GM18873 (cell line): ENCODE data around the gene ARL13A.

Source experiments
- ATAC-seq: cut with Tn5 transposase; IDR thresholded peaks from one replicate; pipeline ENCODE4 v1.9.1; 2021; ENCODE audit warnings: mild to moderate bottlenecking, moderate library complexity, moderate number of reproducible peaks; ENCODE audit not compliant: unreplicated experiment, low FRiP score

ARL13A gene

DNA sequence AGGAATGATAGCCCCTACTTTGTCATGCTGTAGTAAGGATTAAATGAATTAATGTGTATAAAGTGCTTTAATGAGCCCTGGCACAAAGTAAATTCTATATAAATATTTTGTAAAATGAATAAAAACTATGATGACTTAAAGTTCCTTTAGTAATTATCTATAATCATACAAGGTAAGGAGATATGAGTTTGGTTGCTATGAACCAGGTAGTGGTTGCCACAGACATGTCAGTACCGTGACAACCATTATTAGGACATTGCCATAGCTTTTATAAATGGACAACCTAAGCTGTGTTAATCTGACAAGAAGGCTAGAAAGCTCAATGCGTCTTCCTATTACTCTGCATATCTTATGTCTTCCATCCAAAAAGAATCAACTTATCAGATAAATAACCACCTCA is at the start of gene ARL13A:
Gene ARL13A, plus strand, starts transcription at position 301 of the 400 bp plus-strand sequence. CDS start 3,982 bp downstream, outside the sequence.
- ATAC-seq, result no peak

DNA sequence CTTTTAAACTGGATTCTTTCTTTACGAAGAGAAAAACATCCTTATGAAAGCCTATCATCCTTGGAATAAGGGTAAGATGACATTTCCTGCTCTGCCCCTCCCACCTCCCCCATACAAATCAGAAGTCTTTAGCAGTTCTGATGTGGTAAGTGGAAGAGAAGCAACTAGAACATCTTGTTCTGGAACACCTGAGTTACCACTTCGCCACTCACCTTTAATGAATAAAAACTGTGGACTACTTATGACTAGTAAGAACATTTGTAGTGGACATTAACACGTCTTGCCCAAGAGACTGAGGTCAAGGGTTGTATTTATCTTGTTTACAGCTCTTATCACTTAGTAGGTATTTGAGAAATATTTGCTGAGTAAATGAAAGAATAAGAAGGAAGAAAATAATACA is 45.1 kb upstream of the ARL13A start:
- ATAC-seq, result no peak

- no peak for ATAC-seq
These were observed 43.1 kb upstream of the ARL13A start for GRCh38 chrX:100926453-100926852.

GRCh38 chrX:100928660-100929613 is 40.6 kb upstream of the ARL13A start, which contains the start of gene XKRX:
TSS of gene XKRX (minus strand) at chrX:100928917. CDS start at chrX:100928304, 613 bp downstream.
- ATAC-seq, result no peak

DNA sequence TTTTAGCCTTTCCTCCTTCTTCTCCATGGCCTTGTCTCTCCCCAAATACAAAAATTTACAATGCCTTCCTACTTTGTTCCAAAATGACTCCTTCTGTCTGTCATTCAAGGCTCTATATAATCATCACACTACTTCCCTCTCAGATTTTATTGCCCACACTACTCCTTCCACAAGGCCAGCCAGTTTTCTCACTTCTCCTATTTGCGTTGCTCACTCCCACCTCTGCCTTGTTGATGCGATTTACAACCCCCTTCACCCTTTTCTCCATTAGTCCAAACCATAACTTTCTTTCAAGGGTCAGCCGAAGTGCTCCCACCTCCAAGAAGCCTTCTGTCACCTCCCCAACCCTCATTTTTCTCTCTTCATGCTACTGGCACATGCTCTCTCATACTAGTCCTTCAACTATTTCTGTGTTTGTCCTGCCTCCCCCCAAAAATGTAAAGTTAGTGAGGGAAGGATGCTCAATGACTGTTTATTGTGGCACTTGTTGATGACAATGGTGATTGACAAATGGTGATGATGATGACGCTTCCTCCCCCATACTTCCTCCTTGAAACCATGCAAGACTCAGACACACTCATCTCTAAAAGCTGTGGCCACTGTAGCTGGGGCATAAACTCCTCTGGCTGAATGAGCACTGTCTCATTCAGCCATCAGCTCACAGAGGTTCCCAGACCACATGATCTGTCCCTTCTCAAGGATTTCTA is 38.1 kb upstream of the ARL13A start:
- peak; percentile 63 for ATAC-seq

DNA sequence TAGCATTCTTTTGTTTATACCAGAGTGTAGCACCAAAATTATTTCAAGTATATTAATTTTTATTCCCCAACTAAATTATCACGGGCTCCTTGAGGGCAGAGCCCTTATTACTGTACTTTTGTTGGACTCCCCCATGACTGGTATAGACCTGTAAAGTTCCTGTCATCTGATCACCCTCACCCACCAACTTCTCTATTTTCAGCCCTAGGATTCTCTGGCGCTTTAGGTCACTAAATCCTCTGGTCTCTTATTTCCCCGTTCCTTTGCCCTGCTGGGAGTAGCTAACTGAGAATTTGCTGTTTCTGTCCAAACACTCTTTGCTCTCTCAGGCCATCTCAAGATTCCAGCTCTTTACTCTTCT is 37.6 kb upstream of the ARL13A start:
- peak; percentile 20 for ATAC-seq

GRCh38 chrX:100935767-100936166 is 33.7 kb upstream of the ARL13A start:
- no peak for ATAC-seq

GRCh38 chrX:100939333-100939732 is 30.2 kb upstream of the ARL13A start:
- no peak for ATAC-seq

GRCh38 chrX:100944601-100945000 is 24.9 kb upstream of the ARL13A start:
- ATAC-seq, result no peak

DNA sequence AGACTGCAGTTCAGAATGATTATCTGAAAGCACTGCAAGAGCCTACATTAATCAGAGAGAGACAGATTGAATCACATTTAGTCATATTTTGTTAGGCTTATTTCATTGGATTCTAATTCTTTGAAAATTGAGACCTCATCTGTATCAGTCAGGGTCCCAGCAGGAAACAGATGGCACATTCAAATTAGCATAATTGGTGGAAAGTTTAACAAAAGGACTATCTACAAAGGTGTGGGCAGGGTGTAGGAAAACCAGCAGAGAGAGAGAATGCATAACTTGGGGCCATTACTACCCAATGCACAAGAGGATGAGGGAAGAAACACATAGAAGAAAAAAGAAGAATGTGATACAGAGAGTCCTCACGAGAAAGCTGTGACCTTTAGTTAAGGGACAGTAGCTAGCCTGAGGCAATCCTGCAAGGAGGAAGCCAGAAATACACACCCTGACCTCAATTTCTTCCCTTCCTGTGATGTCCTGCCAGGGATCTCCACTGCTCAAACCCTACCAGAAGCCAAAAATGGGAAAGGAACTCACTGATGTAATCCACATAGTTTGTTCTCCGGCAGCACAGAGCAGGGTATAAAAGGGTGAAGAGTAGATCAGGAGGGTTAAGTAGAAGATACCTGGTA is 23.1 kb upstream of the ARL13A start:
- ATAC-seq, result no peak

- no peak for ATAC-seq
These were observed 21.0 kb upstream of the ARL13A start for GRCh38 chrX:100948557-100948956.

- no peak for ATAC-seq
These were observed 6.7 kb upstream of the ARL13A start for GRCh38 chrX:100962811-100963210.

DNA sequence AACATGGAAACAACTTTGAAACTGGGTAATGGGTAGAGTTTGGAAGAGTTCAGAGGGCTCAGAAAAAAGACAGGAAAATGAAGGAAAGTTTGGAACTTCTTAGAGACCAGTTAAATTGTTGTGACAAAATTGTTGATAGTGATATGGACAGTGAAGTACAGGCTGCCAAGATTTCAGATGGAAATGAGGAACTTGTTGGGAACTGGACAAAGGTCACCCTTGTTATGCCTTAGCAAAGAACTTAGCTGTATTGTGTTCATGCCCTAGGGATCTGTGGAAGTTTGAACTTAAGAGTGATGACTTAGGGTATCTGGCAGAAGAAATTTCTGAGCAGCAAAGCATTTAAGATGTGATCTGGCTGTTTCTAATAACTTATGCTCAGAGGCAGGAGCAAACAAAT is 5.1 kb upstream of the ARL13A start:
- ATAC-seq, result no peak

GRCh38 chrX:100969936-100970335 is 428 bp downstream of the ARL13A start:
- ATAC-seq, result no peak

- no peak for ATAC-seq
These were observed 3.9 kb downstream of the ARL13A start for GRCh38 chrX:100973411-100973810.

- ATAC-seq, result no peak
These were observed 5.7 kb downstream of the ARL13A start for GRCh38 chrX:100975212-100975611.

GRCh38 chrX:100976211-100976610 is 6.7 kb downstream of the ARL13A start:
- ATAC-seq, result no peak

GRCh38 chrX:100979881-100980607 is 10.5 kb downstream of the ARL13A start:
- no peak for ATAC-seq

DNA sequence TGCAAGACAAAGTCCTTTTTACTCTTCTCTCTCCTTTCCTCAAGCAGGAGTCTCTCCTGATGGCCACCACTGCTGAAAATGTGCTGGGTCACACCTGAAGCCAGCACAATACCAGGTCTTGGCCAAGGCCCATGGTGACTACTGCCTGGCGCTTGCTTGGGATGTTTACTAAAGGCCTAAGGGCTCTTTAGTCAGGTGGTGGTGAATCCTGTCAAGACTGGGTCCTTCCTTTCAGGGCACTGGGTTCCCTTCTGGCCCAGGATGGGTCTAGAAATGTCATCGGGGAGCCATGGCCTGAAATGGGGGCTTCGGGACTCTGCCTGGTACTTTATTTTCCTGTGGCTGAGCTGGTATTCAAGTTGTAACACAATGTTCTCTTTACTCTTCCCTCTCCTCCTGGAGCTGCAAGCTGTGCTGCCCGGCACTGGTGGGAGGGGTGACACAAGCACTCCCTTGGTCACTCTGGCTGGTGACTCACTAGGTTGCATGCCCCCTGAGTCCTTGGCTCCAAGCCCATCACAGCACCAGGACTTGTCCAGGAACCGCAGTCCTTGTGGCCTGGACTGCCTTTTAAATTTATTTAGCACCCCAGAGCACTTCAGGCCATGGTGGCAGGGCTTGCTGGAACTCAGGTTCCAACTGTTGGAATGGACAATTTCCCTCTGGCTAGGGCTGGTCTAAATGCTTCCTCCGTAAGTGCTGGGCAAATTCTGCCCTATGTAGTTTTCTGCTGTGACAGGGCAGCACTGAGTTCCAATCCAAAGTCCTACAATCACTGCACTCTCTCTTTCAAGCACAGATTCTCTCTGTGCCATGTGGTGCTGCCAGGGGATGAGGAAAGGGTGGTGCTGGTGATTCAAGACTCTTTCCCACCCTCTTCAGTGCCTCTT is 11.3 kb downstream of the ARL13A start:
- no peak for ATAC-seq
